GM10847 (cell line): ENCODE results near the gene MEP1B.

Experiments
- POLR2A ChIP-seq: IDR thresholded peaks from 2 replicates; pipeline ENCODE4 v1.6.1; 2011; ENCODE audit not compliant: insufficient read length; ENCODE audit errors: extremely low read depth

MEP1B gene

GRCh38 chr18:32189790-32190189, at the start of gene MEP1B:
MEP1B (plus strand) TSS chr18:32190039; CDS start chr18:32190071, 32 bp downstream.
- TF ChIP-seq POLR2A, result no peak

DNA sequence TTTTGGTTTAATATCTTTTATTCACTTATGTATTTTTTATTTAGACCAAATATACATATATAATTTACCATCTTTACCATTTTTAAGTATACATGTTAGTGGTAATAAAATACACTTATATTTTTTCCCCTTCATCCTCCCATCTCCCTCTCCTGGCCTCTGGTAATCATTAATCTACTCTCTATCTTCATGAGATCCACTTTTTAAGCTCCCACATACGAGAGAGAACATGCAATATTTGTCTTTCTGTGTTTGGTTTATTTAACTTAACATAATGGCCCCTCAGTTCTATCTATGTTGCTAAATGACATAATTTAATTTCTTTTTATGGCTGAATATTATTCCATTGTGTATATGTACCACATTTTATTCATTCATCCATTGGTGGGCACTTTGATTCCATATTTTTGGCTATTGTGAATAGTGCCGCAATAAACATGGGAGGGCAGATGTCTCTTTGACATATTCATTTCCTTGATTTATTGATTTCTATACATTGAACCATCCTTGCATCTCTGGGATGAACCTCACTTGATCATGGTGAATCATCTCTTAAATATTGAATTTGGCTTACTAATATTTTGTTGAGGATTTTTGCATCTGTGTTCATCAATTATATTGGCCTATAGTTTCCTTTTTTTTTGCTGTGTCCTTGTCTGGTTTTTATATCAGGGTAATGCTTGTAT, 41.5 kb upstream of the MEP1B start:
- no peak for TF ChIP-seq POLR2A

GRCh38 chr18:32152705-32153448, 37.0 kb upstream of the MEP1B start:
- no peak for TF ChIP-seq POLR2A

DNA sequence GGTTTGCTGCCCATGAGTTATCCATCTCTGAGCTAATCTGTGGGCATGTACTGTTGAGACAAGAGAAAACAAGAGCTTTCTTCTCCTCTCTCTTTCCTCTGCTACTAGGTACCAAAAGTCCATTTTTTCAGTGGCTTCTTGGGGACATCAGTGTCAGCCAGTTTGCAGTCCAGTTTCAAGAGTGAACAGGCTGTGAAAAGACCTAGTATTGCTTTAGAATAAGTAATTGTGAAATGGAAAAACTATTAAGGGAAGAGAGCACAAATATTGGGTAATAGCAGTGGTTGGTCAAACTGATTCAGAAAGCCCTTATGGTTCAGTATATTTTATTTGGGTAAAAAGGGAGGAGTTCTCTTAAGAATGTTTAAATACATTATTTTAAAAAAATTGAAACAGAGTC, 33.0 kb upstream of the MEP1B start:
- no peak for TF ChIP-seq POLR2A

- TF ChIP-seq POLR2A, result no peak
Measured at GRCh38 chr18:32157580-32157979, 32.3 kb upstream of the MEP1B start.

DNA sequence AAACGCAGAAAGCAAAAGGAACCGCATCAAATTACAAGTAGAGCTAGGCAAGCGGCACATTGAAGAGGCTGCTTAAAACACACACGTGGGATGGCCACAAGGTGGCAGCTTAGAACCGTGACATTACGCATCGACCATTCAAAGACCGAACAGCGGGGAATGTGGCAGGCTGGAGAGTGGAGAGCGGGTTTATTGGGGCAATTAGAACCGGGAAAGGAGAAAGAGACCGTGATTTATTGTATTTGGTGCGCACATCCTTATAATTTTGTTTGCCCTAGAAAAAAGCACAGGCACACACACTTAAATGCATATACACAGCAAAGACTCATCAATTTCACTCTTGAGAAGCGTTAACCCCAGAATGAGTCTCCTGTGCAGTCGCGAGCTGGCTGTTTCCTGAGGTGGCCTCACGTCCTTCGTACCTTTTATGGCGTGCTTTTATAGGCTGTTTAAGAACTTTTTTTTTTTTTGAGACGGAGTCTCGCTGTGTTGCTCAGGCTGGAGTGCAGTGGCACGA, 31.7 kb upstream of the MEP1B start:
- TF ChIP-seq POLR2A, result no peak

DNA sequence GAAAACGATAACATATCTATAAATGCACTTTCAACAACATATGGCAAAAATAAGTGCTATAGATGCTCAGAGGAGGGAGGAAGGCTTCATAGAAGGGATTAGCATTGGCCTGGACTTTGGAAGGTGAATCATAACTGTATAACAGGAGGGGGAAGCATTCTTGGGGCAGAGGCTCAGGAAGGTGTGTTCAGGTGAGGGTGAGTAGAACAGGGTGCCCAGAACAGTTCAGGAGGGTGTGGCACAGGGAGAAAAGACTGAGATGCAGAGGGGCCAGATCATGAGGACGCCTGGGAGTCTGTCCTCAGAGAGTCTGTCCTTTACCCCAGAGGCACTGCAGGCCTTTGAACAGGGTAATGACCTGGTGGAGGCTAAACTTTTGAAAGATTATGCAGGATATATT, 29.3 kb upstream of the MEP1B start:
- no peak for TF ChIP-seq POLR2A

DNA sequence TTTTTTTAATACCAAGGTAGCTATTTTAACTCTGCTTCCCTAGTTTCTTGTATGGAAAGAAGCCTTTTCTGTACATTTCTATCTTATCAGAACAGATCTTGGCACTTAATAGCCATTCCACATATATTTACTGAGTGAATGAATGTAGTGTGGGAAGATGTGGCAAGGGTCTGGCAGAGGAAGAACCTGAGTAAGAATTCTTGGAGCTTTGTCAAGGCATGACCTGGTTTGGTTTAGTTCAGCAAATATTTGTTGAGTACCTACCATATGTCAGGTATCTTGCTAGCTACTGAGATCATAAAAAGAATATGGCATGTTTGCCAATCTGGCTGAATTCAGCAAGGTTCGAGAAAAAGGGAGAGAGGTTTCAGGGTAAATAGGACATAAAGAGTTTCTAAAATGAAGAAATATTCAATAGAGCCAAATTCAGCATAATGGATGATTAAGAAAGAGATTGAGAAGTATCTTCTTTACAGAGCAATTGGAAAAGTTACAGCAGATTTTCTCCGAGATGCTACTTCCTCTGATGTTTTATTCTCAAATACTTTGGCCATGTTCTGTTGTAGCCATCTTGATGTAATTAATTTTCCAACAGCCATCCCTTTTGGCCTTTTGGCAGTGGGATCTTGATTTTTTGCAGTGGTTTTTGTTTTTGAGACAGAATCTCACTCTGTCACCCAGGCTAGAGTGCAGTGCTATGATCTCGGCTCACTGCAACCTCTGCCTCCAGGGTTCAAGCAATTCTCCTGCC, 21.7 kb upstream of the MEP1B start:
- no peak for TF ChIP-seq POLR2A

- no peak for TF ChIP-seq POLR2A
Measured at GRCh38 chr18:32173654-32174053, 16.2 kb upstream of the MEP1B start.

DNA sequence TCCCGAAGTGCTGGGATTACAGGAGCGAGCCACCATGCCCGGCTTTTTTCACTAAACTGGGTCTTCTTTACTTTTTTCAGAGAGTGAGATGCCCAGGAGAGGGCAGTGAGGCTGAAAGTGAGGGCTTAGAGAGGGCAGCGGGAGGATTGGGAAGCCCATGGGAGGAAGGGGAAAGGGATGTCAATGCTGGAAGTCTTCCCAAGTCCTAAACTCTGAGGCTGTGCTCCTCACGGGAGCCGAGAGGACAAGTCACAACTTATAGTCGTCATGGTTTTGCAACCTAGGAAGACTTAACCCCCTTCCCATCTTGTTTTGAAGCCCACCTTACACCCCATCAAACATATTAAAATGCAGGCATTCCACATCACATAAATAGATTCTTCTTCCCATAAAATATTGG, 15.1 kb upstream of the MEP1B start:
- no peak for TF ChIP-seq POLR2A

DNA sequence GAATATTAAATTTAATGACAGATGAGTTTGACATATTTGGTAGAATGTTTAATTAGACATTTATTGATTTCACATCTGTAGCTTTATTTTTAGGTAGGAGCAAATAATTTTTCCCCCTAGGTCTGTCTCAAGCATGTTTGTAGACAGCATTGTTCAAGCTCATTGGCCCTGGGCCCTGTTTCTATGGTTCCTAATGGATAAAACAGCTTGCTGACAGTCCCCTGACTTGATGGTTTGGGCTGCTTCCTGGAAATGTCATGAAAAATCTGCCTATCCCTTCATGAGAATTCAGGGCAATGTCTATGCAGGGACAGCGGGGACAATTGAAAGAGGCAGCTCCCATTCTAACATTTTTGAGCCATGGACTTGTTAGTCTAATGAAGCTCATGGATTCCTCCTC, 14.6 kb upstream of the MEP1B start:
- TF ChIP-seq POLR2A, result no peak

DNA sequence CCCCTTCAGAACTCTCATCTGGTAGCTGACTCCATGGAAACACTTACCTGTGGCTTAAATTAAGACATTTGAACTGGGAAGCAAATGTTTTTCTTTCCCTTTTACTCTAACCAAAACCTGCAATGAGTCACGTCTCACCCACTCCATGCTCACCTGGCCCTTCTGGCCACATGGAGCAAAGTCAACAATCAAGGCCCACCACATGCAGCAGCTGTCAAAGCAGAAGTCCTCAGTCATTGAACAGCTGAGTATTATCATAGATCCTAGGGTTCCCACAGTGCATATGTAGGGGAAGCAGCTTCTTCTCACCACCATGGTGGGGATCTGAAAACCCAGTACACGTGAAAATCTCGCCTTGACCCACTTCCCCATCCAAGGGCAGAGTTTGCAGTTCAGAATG, 12.3 kb upstream of the MEP1B start:
- no peak for TF ChIP-seq POLR2A

GRCh38 chr18:32183503-32183902, 6.3 kb upstream of the MEP1B start:
- TF ChIP-seq POLR2A, result no peak

- no peak for TF ChIP-seq POLR2A
Measured at GRCh38 chr18:32190209-32190608, 370 bp downstream of the MEP1B start.

DNA sequence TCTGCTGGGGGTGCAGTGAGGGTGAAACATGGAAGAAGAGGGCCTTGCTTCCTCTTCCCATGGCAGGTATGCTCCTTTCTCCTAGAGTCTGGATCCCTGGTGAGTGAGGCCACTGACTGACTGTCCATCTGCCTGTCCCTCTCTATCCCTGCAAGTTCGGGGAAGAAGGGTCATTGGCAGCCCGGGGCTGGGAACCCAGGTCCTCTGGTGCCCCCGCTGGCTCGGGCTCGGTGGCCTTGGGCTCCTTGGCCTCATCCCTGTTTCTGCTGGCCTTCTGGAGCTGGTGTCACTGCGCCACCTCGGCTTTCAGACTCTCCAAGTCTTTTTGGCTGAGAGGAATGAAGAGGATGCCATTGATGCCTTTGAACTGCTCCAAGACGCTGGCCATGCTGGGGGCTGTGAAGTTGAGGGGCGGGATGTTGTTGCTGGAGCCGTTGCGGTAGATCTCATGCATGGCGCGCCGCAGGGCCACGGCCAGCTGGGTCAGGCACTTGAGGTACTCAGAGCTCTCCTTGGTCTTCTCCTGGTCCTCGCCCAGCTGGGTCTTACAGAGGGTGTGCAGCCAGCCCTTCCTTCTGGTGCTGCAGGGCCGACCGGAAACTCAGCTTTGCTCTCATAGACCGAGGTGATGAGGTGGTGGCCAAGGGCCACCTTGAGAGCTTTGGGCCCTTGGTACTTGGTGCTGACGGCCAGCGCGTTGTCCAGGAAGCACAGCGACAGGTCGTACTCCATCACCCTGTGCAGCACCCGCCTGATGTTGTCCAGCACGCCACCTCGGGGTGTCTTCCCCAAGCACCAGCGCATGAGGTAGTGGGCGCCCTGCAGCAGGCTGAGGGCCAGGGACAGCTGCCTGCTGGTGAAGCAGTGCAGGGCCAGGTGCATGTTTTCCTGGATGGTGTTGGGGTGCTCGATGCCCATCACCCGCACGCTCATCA, 6.3 kb downstream of the MEP1B start:
- no peak for TF ChIP-seq POLR2A
